ENCODE data around the gene ZNF516.

GRCh38 chr18:76529433-76529811, 34.4 kb upstream of the ZNF516 start:
- no peak for TF ChIP-seq EP300 (IDR thresholded peaks at IDR 0.05)
- no peak for TF ChIP-seq CTCF (IDR thresholded peaks at IDR 0.05)
- TF ChIP-seq POLR2A (IDR thresholded peaks at IDR 0.05) = no peak
